Sigmoid colon (tissue), 4 donors: ENCODE data around the gene TMEM119.

Experiments used
- EP300 ChIP-seq, 4 donors: sonication (generic); formaldehyde crosslinking; IDR thresholded peaks; one replicate each; pipeline ENCODE4 v1.6.1; 2017; ENCODE audit warnings: antibody characterized with exemption in 4 of 4
- POLR2A ChIP-seq, 2 donors: fragments of 450-650 bp; IDR thresholded peaks; one replicate each; pipeline ENCODE4 v1.6.1; 2016; ENCODE audit warnings: antibody characterized with exemption in 2 of 2, mild to moderate bottlenecking in 2 of 2, moderate library complexity in 2 of 2
- POLR2AphosphoS5 ChIP-seq, 4 donors: sonication (generic); formaldehyde crosslinking; IDR thresholded peaks; one replicate each; pipeline ENCODE4 v1.6.1; 2017; ENCODE audit warnings: antibody characterized with exemption in 4 of 4
- TF ChIP-seq, protein P1 (sequence below), 4 experiments: fragments of 450-650 bp in 3 of 4; fragments of 200-600 bp in 1 of 4; IDR thresholded peaks; one replicate each; pipeline ENCODE4 v1.5.1; 2016 to 2019; ENCODE audit warnings: antibody characterized with exemption in 4 of 4, mild to moderate bottlenecking in 3 of 4, moderate library complexity in 2 of 4

DNA sequence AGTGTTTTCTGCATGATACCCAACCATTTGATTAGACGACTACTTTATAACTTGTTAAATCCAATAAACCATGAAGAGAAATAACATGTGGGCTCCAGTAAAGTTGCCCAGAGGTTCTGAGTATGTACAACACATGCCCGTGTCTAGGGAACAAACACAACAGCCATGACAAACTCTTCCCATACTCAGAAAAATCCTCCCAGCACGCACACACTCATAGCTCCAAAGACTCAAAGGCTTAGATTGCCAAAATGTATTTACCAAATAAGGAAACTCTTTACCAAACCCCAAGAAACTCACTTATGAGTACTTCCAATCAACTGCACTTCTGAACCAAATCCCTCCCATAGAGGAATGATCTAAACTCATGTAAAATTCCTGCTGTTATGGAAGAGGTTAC is 54.2 kb downstream of the TMEM119 start:
- TF ChIP-seq POLR2AphosphoS5 (IDR thresholded peaks at IDR 0.05) = no peak
- TF ChIP-seq, protein P1, sequence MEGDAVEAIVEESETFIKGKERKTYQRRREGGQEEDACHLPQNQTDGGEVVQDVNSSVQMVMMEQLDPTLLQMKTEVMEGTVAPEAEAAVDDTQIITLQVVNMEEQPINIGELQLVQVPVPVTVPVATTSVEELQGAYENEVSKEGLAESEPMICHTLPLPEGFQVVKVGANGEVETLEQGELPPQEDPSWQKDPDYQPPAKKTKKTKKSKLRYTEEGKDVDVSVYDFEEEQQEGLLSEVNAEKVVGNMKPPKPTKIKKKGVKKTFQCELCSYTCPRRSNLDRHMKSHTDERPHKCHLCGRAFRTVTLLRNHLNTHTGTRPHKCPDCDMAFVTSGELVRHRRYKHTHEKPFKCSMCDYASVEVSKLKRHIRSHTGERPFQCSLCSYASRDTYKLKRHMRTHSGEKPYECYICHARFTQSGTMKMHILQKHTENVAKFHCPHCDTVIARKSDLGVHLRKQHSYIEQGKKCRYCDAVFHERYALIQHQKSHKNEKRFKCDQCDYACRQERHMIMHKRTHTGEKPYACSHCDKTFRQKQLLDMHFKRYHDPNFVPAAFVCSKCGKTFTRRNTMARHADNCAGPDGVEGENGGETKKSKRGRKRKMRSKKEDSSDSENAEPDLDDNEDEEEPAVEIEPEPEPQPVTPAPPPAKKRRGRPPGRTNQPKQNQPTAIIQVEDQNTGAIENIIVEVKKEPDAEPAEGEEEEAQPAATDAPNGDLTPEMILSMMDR (IDR thresholded peaks at IDR 0.05) = no peak
- TF ChIP-seq POLR2A (IDR thresholded peaks at IDR 0.05) = no peak
- TF ChIP-seq EP300 (IDR thresholded peaks at IDR 0.05) = no peak
